Activated CD8-positive, alpha-beta memory T cell treated with anti-CD3 and anti-CD28 coated beads for 1 hour (primary cell): ENCODE results near the gene FAM200A.
"Not testable (repeated sequence)": the region's sequence is repeated elsewhere in the genome, so short reads cannot be mapped to it uniquely, and the experiment has no call there.

Experiments
- DNase-seq, 2 donors: peaks; one replicate each; pipeline ENCODE4 v3.0.0-alpha.2; 2020; ENCODE audit warnings: low read depth in 1 of 2; ENCODE audit errors: extremely low read depth in 1 of 2

Gene FAM200A

GRCh38 chr7:99551767-99552463 is at the start of gene FAM200A:
FAM200A (minus strand) TSS chr7:99552114; CDS start chr7:99548407, 3,707 bp downstream.
- peak; percentile 61 to 80 for DNase-seq

DNA sequence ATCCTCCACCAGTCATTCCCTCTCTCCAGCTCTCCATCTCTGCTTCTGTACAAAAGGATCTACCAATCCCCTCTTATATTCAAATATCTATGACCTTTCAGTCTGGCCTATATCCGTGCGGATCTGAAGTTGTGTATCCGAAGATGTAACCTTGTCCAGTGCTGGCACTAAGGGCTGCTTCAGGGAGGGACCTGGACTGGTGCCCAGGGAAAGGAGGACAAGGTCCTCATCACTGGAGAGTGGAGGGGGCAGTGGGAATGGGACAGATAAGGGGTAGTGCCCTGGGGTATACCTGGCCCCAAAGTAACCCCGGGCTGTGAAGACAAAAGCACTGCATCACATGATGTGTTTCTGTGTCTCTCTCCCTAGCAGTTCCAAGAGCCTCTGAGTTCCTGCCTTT is 47.9 kb upstream of the FAM200A start:
- DNase-seq, result no peak

DNA sequence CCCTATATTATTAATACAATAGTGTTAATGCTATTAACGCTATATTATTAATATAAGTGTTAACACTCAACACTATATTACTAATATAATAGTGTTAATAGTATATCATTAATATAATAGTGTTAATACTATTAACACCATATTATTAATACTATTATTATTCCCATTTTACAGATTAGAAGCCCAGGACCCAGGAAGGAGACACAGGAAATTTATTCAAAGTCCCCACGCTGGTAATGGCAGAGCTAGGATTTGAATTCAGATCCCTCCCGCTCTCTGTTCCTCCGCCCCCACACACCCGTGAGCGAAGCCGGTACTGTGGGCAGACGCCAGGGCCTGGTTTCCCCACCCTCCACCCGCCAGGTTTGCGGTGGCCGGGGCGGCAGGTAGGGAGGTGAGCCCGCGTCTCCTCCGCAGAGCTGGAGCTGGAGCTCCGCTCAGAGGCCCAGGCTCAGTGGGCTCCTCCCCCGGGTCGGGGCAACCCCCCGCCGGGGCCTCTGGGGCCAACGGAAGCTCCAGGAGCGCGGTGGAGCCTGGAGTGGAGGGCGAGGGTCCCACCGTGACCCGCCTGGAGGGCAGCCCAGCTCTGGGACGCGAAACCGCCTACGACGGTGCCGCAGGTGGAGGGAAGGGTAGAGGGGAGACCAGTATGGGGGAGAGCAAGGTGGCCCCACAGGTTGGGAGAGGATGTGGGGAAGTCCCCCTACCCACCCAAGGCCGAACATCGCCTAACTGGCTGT is 46.0 kb upstream of the FAM200A start, which contains the start of gene TMEM225B:
TSS of gene TMEM225B (plus strand) at position 506 of the 740 bp plus-strand sequence. CDS start 6,122 bp downstream, outside the sequence.
- no peak for DNase-seq

GRCh38 chr7:99596408-99596955 is 44.6 kb upstream of the FAM200A start:
- DNase-seq, result no peak

DNA sequence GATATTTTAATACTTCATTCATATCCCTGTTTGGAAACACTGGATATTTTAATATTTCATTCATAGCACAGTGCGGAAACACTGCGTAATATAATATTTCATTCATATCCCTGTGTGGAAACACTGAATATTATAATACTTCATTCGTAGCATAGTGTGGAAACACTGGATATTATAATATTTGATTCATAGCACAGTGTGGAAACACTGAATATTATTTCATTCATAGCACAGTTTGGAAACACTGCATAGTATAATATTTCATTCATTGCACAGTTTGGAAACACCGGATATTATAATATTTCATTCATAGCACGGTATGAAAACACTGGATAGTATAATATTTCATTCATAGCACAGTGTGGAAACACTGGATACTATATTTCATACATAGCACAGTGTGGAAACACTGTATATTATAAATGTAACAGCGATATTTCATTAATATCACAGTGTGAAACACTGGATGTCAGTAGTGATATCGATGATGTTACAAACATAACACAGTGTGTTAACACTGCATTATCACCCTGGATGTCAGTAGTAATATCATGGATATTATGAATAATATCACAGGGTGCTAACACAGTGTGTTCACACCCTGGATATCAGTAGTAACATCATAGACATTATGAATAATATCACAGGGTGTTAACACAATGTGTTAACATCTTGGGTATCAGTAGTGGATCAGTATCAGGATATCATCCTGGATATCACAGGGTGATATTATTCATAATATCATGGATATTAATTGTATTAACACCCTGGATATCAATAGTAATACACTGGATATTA is 43.2 kb upstream of the FAM200A start:
- no peak for DNase-seq

DNA sequence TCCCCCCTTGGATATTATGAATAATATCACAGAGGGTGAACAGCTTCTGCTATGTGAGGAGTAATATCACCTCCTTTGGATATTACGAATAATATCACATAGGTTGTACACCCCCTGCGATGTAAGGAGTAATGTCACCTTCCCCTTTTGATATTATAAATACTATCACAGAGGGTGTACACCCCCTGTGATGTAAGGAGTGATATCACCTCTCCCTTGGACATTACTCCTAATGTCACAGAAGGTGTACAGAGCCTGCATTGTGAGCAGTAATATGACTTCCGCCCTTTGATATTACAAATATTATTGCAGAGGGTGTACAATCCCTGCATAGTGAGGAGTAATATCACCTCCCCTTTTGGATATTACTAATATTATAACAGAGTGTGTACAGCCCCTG is 37.0 kb upstream of the FAM200A start:
- no peak for DNase-seq

GRCh38 chr7:99580778-99581332 is 28.9 kb upstream of the FAM200A start:
- DNase-seq, result not testable (repeated sequence)

- peak; percentile 27 to 47 for DNase-seq
Observed at GRCh38 chr7:99579956-99580777, 28.3 kb upstream of the FAM200A start.

GRCh38 chr7:99579281-99579955 is 27.5 kb upstream of the FAM200A start:
- no peak for DNase-seq

DNA sequence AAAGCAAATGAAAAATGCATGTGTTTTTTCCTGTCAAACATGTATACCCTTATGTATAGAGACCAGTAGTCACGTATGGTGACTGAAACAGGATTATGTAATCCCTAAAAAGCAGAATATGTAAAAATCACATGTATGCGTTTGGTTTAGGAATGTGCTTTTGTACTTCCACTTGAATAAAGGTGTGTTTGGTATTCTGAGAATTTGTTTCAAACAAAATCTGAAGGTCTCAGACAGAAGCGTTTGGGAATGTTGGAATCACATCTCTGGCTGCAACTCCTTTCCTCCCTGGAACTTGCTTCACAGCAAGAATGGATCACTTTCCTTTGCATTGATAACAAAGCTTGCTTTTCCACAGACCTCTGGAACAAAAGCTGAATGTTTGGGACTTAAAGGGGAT is 24.3 kb upstream of the FAM200A start:
- no peak for DNase-seq

- DNase-seq, result no peak
Observed at GRCh38 chr7:99573257-99573656, 21.3 kb upstream of the FAM200A start.

GRCh38 chr7:99571768-99572167 is 19.9 kb upstream of the FAM200A start:
- no peak for DNase-seq

- DNase-seq, result not testable (repeated sequence)
Observed at GRCh38 chr7:99568770-99569169, 16.9 kb upstream of the FAM200A start.

DNA sequence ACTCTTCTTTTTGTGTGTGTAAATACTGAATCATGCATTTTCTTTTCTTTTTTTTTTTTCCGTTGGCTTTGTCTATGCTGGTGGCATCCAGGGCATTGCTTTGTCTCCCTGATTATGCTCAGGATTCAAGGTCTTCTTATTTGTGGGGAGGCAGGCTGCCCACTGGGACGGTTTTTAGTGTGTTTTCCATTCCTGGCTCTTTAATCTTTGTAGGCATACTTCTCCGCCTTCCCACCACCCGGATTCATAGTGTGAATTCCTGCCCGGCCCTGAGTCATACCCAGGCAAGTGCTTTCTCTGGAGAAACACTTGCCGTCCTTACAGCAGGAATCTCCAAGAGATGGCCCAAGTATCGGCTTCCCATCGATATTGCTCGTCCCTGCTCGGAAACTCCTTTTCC is 11.7 kb upstream of the FAM200A start:
- no peak for DNase-seq

DNA sequence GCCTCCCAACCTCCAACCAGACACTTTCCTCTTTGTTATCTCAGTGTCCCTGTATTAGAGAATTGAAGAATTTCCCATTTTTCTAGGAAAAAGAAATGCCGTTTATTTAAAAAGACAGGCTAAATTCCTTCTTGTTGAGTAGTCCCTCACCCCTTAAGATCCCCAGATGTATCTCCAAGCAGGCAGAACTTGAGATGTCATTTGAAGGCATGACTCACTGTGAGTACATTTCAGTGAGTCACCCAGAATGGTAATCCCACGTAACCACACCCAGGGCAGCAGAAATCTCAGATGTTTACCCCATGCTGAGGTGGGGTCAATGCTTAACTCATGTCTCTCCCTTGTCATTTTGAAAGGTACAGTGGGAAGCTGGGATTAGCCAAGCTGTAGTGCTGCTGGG is 10.9 kb upstream of the FAM200A start:
- no peak for DNase-seq

GRCh38 chr7:99562114-99562784 is 10.3 kb upstream of the FAM200A start:
- DNase-seq, result no peak

DNA sequence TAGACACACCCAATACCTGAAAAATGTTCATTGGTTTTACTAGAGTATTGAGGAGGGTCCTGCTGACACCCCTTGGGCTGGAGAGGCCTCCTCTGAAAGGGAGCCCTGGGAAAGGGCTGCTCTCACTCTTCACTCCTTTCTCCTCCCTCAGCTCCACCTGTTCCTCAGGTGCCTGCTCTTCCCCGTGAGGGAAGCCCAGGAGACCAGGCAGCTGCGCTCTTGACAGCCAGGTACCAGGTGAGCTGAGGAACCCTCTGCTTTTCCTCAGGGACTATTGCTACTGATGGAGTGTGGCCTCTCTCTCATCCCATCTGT is 9.8 kb upstream of the FAM200A start:
- no peak for DNase-seq

- DNase-seq, result no peak
Observed at GRCh38 chr7:99560834-99561736, 9.2 kb upstream of the FAM200A start.
